Astrocyte (in vitro differentiated cells and primary cell): ENCODE data around the gene AQP11. TPM values are rescaled to one million over a fixed set of nuclear protein-coding genes. Genes with fewer than 3 reads are reported as not detected.
"Not testable (repeated sequence)": the region's sequence is repeated elsewhere in the genome, so short reads cannot be mapped to it uniquely, and the experiment has no call there.

ENCODE experiments used
- DNase-seq: peaks from one replicate; pipeline ENCODE4 v3.0.0-alpha.2; 2010; ENCODE audit warnings: low read depth
- FAIRE-seq: peaks from 2 replicates; lab custom pipeline; 2011; peaks lifted over from hg19 to GRCh38; lab: Jason Lieb, UNC
- H2AFZ ChIP-seq: 2 replicates; pipeline ENCODE4 v1.6.0; 2012; ENCODE audit warnings: low read depth, low read length, inconsistent platforms
- H3K27ac ChIP-seq: 2 replicates; pipeline ENCODE4 v1.5.1; 2011; ENCODE audit warnings: low read depth, low read length, inconsistent platforms
- H3K27me3 ChIP-seq: 2 replicates; pipeline ENCODE4 v1.6.0; 2011; ENCODE audit warnings: low read length, inconsistent platforms; ENCODE audit not compliant: insufficient read depth
- H3K36me3 ChIP-seq: 2 replicates; pipeline ENCODE4 v1.5.1; 2011; ENCODE audit warnings: low read length, inconsistent platforms; ENCODE audit not compliant: insufficient read depth
- H3K4me1 ChIP-seq: 2 replicates; pipeline ENCODE4 v1.5.1; 2011; ENCODE audit warnings: low read length, inconsistent platforms; ENCODE audit not compliant: insufficient read depth
- H3K4me2 ChIP-seq: 2 replicates; pipeline ENCODE4 v1.6.0; 2012; ENCODE audit warnings: low read length, inconsistent platforms
- H3K4me3 ChIP-seq: 2 replicates; pipeline ENCODE4 v1.5.1; 2011; ENCODE audit warnings: low read depth, mild to moderate bottlenecking, low read length, inconsistent platforms; ENCODE audit not compliant: insufficient read depth
- H3K79me2 ChIP-seq: 2 replicates; pipeline ENCODE4 v1.6.0; 2012; ENCODE audit warnings: mild to moderate bottlenecking, low read length, inconsistent platforms; ENCODE audit not compliant: insufficient read depth
- H3K9ac ChIP-seq: 2 replicates; pipeline ENCODE4 v1.6.0; 2012; ENCODE audit warnings: mild to moderate bottlenecking, low read length, inconsistent platforms
- H3K9me3 ChIP-seq: 2 replicates; pipeline ENCODE4 v1.5.1; 2012; ENCODE audit warnings: low read depth, mild to moderate bottlenecking, low read length, inconsistent platforms; ENCODE audit not compliant: insufficient read depth
- H4K20me1 ChIP-seq: 2 replicates; pipeline ENCODE4 v1.6.0; 2012; ENCODE audit warnings: low read length, inconsistent platforms; ENCODE audit not compliant: insufficient read depth
- H3K27ac Mint-ChIP-seq: one replicate; pipeline ENCODE4 v1.8.0; 2021; ENCODE audit warnings: mild to moderate bottlenecking, mixed read lengths; ENCODE audit not compliant: unreplicated experiment
- H3K27me3 Mint-ChIP-seq: one replicate; pipeline ENCODE4 v1.8.0; 2021; ENCODE audit warnings: low read depth, mixed read lengths; ENCODE audit not compliant: unreplicated experiment
- H3K36me3 Mint-ChIP-seq: one replicate; pipeline ENCODE4 v1.8.0; 2021; ENCODE audit warnings: low read depth, mixed read lengths; ENCODE audit not compliant: unreplicated experiment
- H3K4me1 Mint-ChIP-seq: one replicate; pipeline ENCODE4 v1.8.0; 2021; ENCODE audit warnings: low read depth, mixed read lengths; ENCODE audit not compliant: unreplicated experiment
- H3K4me3 Mint-ChIP-seq: one replicate; pipeline ENCODE4 v1.8.0; 2021; ENCODE audit warnings: mild to moderate bottlenecking, moderate library complexity, mixed read lengths; ENCODE audit not compliant: unreplicated experiment
- H3K9me3 Mint-ChIP-seq: one replicate; pipeline ENCODE4 v1.8.0; 2021; ENCODE audit warnings: mild to moderate bottlenecking, mixed read lengths; ENCODE audit not compliant: unreplicated experiment
- CTCF ChIP-seq: IDR thresholded peaks from 2 replicates; pipeline ENCODE4 v1.5.1; 2011; ENCODE audit warnings: low read depth, mild to moderate bottlenecking, inconsistent platforms, low read length, moderate library complexity; ENCODE audit not compliant: insufficient read depth
- EZH2 ChIP-seq: IDR thresholded peaks from 2 replicates; pipeline ENCODE4 v1.6.1; 2012; ENCODE audit warnings: mild to moderate bottlenecking, low read length, inconsistent platforms; ENCODE audit not compliant: insufficient read depth
- total RNA-seq: library from RNA; stranded (reverse); gene quantifications from 2 replicates; pipeline ENCODE4 v1.2.1, GENCODE V29; 2021

Gene AQP11
- total RNA-seq, 1 donor from 2014 or later = 0.91 TPM

DNA sequence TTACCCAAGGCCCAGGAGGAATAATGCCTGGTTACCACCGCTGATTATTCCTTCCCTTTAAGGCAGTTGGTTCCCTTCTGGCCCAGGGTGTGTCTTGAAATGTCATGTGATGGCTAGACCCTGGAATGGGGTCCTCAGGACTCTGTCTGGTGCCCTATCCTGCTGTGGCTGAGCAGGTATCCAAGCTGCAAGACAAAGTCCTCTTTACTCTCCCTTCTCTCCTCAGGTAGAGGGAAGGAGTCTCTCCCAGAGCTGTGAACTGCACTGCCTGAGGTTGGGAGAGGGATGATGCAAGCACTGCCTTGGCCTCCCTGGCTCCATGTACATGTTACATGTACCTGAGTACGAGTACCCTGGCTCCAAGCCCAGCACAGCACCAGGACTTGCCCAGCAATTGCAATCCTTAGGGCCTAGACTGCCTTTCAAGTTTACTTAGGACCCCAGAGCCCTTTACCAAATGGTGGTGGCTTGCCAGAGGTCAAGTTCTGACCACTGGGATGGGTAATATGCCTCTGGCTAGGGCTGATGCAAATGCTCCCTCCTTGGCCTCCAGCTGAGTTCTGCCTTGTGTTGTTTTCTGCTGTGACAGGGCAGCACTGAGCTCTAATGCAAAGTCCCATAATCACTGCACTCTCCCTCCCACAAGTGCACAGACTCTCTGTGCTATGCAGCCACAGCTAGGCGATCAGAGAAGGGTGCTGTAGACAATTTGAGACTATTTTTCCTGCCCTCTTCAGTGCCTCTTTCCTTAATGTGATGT is 20.7 kb upstream of the AQP11 start:
- TF ChIP-seq CTCF (no peak), EZH2 (no peak)
- FAIRE-seq = no peak
- H3K27me3 Mint-ChIP-seq = peaks cover 2% of the 10 kb centered on the region

GRCh38 chr11:77569676-77570070 is 20.1 kb upstream of the AQP11 start:
- H3K27ac Mint-ChIP-seq = no peak overlapping the region
- peaks cover 12% of the 10 kb centered on the region for H3K4me1 Mint-ChIP-seq
- no peak overlapping the region for H3K4me3 ChIP-seq
- no peak overlapping the region for H2AFZ ChIP-seq
- H3K27me3 Mint-ChIP-seq = peaks cover 2% of the 10 kb centered on the region
- no peaks in the 10 kb centered on the region for H4K20me1 ChIP-seq
- no peak overlapping the region for H3K4me3 Mint-ChIP-seq
- no peaks in the 10 kb centered on the region for H3K4me1 ChIP-seq
- H3K4me2 ChIP-seq = no peak overlapping the region
- H3K36me3 Mint-ChIP-seq = peaks cover 2% of the 10 kb centered on the region
- H3K9ac ChIP-seq = no peak overlapping the region
- H3K27ac ChIP-seq = no peak overlapping the region
- TF ChIP-seq EZH2 (no peak), CTCF (no peak)
- no peak for FAIRE-seq
- no peaks in the 10 kb centered on the region for H3K79me2 ChIP-seq
- H3K9me3 ChIP-seq = no peaks in the 10 kb centered on the region
- no peaks in the 10 kb centered on the region for H3K9me3 Mint-ChIP-seq
- no peak for DNase-seq
- H3K27me3 ChIP-seq = no peaks in the 10 kb centered on the region
- H3K36me3 ChIP-seq = no peaks in the 10 kb centered on the region

More for the DNA sequence above, 20.7 kb upstream of the AQP11 start:
- no peaks in the 10 kb centered on the region for H3K9me3 ChIP-seq
- no peaks in the 10 kb centered on the region for H3K4me1 ChIP-seq
- no peak overlapping the region for H3K4me3 Mint-ChIP-seq
- DNase-seq = no peak
- H3K9ac ChIP-seq = no peak overlapping the region
- no peaks in the 10 kb centered on the region for H4K20me1 ChIP-seq
- no peaks in the 10 kb centered on the region for H3K9me3 Mint-ChIP-seq
- no peaks in the 10 kb centered on the region for H3K27me3 ChIP-seq
- no peaks in the 10 kb centered on the region for H3K36me3 ChIP-seq
- H3K4me1 Mint-ChIP-seq = peaks cover 12% of the 10 kb centered on the region
- no peak overlapping the region for H3K4me3 ChIP-seq
- H3K27ac Mint-ChIP-seq = no peak overlapping the region
- peaks cover 2% of the 10 kb centered on the region for H3K36me3 Mint-ChIP-seq
- no peaks in the 10 kb centered on the region for H3K79me2 ChIP-seq
- H3K4me2 ChIP-seq = no peak overlapping the region
- no peak overlapping the region for H2AFZ ChIP-seq
- no peak overlapping the region for H3K27ac ChIP-seq

- H3K79me2 ChIP-seq, H4K20me1 ChIP-seq, H3K36me3 ChIP-seq, H3K4me1 ChIP-seq, H3K27me3 Mint-ChIP-seq, H3K27ac ChIP-seq, H3K4me3 Mint-ChIP-seq, H3K4me3 ChIP-seq, H3K9me3 ChIP-seq, H3K9me3 Mint-ChIP-seq, H2AFZ ChIP-seq, H3K9ac ChIP-seq, H3K36me3 Mint-ChIP-seq, H3K27me3 ChIP-seq, H3K4me2 ChIP-seq, H3K27ac Mint-ChIP-seq: not testable (repeated sequence)
- DNase-seq (peak; percentile 29), FAIRE-seq (peak; percentile 29)
- H3K4me1 Mint-ChIP-seq = peaks cover 12% of the 10 kb centered on the region
These were observed 18.9 kb upstream of the AQP11 start for GRCh38 chr11:77570896-77571295.

- not testable (repeated sequence) for H3K9me3 ChIP-seq, H3K27me3 ChIP-seq, H3K4me3 Mint-ChIP-seq, FAIRE-seq, H3K9me3 Mint-ChIP-seq, H3K36me3 ChIP-seq, H3K4me1 ChIP-seq, H3K27me3 Mint-ChIP-seq, H4K20me1 ChIP-seq, H3K9ac ChIP-seq, H3K79me2 ChIP-seq, H3K36me3 Mint-ChIP-seq, H3K4me1 Mint-ChIP-seq, H3K4me2 ChIP-seq, H3K27ac Mint-ChIP-seq, H2AFZ ChIP-seq, H3K4me3 ChIP-seq, H3K27ac ChIP-seq
- peak; percentile 35 for DNase-seq
These were observed 14.3 kb upstream of the AQP11 start for GRCh38 chr11:77575428-77575827.
